Stimulated activated CD4-positive, alpha-beta T cell treated with anti-CD3 and anti-CD28 coated beads, Interleukin-4, amount 100 ng/mL, for 24 hours (primary cell): ENCODE results near the gene PNN.

Experiments
- DNase-seq: peaks from one replicate; pipeline ENCODE4 v3.0.0-alpha.2; 2020

PNN gene

DNA sequence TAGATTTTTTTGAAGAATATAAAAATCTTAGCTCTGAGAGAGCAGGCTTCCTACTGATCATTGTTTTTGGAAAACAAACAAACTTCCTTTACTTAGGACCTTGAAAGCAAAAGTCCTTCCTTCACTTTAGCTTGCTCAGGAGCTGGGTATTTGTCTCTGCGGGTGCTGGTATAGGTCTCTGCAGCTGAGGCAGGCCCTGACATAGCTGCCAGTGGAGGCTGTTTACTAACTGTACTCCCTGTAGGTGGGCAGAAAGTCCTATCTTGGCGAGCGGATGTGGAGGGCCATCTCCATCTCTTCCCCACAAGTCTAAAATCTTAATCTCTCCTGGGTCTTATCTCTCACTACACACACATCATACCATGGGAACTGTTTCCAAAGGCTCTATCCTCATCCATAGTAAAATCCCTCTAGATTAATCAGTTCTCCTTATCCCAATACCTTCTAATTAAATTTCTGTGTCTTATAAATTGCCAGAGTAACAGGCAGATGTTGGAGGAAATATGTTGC lies 54.6 kb downstream of the PNN start:
- no peak for DNase-seq

DNA sequence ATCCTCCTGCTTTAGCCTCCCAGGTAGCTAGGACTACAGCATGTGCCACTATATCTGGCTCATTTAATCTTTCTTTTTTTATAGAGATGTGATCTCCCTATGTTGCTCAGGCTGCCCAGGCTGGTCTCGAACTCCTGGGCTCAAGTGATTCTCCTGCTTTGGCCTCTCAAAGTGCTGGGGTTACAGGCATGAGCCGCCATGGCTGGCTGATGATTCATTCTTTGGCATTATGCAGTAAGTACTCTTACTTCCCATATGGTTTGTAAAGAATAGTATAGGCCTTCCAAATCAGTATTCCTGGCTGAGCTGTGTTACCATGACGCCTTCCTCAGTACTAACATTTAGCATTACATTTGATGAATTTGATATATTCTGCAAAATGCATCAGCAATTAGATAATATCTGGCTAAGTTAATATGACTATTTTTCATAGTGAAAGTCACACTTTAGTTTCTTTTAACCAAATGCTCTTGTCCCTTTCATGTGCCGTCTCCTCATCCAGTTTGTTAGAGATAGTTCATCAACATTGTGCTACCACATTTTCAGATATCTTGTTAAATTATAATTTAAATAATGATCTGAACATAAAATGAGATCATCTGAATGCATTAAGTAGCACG lies 55.5 kb downstream of the PNN start:
- DNase-seq, result no peak

DNA sequence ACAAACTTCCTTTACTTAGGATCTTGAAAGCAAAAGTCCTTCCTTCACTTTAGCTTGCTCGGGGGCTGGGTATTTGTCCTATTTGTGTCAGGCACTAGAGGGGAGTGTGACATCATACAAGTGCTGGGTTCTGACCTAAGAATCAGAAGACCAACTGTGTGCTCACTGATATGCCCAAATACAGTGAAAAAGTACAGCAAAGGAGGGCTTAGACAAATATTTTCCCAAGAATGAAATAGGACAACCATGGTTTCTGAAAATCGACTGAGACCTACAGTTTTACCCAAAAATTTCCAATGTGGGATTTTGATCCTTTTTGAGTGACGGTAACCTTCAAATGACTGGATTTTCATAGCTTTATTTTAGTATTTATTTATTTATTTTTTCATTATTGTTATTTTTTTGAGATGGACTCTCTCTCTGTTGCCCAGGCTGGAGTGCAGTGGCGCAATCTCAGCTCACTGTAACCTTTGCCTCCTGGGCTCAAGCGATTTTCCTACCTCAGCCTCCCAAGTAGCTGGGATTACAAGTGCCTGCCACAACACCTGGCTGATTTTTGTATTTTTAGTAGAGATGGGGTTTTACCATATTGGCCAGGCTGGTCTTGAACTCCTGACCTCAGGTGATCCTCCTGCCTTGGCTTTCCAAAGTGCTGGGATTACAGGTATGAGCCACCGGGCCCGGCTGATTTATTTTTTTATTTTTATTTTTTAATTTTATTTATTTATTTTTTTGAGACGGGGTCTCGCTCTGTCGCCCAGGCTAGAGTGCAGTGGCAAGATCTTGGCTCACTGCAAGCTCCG lies 56.9 kb downstream of the PNN start:
- DNase-seq, result peak; percentile 37
